Stimulated activated CD4-positive, alpha-beta T cell treated with anti-CD3 and anti-CD28 coated beads, Interleukin-15, amount 100 ng/mL, for 1 hour (primary cell): ENCODE results near the gene GRP.

ENCODE experiments used
- DNase-seq, 2 donors: peaks; one replicate each; pipeline ENCODE4 v3.0.0-alpha.2; 2020; ENCODE audit warnings: low read depth in 1 of 2, low spot score in 1 of 2

Gene GRP

DNA sequence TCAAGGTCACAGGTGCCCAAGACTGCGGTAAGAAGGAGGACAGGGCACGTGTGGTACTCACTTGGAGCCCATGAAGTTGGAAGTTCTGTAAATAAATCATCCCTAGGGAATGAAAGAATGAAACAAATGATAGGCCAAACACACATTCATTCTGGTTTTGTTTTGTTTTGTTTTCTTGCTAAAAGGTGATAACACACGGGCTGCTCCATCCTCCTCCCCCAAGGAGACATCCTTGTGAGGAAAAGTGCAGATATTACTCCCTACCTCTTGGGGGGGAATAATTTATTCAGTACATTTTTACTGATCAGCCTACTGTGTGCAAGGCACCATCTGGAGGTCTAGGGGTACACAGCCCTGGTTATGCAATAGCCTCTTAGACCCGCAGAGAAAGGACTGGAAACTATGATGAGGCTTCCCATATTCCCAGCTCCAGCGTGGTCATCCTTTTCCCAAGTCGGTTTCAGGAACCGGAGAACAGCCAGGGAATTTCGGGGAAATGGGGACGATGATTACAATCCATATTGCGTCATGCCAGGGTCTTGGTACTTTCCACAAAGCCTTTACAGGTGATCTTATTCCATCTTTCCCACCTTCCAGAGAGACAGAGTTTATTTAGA is 47.0 kb downstream of the GRP start:
- DNase-seq = no peak

- no peak for DNase-seq
Observed at GRCh38 chr18:59267503-59268126, 47.7 kb downstream of the GRP start.

- no peak for DNase-seq
Observed at GRCh38 chr18:59268127-59268720, 48.3 kb downstream of the GRP start.

DNA sequence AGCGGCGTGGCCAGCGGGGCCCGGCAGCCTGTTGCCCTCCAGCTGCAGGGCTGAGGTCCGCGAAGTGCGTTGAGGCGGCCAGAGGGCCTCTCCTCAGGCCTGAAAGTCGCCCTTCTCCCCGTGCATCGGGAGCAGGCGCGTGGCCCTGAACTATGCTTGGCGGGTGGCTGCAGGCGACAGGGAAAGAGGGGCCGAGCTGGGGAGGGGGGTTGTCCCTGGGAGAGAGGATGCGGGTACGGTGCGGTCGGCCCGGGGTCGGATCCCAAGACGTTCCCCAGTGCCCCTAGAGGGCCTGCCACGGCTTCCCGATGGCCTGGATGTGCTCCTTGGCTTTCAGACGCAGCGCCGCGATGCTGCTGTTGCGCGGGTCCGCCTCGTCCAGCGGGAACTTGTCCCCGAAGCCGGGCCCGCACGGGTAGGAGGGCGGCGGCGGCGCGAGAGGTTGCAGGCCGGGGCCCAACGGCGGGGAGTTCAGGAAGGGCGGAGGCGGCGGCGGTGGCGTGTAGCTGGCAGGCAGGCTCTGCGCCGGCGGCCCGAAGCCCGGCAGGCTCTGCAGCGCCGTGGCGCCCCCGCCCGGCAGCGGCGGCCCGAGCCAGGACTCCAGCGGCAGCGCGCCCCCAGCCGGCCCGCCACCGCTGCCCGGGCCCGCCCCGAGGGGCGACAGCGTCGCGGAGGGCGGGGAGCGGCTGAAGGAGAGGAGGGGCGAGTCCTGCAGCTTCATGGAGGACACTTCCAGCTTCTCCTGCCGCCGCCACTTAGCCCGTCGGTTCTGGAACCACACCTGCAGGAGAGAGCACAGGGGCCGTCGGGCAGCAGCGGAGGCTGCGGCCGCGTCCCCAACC is 49.0 kb downstream of the GRP start:
- no peak for DNase-seq

GRCh38 chr18:59269563-59270119 is 49.7 kb downstream of the GRP start:
- no peak for DNase-seq

DNA sequence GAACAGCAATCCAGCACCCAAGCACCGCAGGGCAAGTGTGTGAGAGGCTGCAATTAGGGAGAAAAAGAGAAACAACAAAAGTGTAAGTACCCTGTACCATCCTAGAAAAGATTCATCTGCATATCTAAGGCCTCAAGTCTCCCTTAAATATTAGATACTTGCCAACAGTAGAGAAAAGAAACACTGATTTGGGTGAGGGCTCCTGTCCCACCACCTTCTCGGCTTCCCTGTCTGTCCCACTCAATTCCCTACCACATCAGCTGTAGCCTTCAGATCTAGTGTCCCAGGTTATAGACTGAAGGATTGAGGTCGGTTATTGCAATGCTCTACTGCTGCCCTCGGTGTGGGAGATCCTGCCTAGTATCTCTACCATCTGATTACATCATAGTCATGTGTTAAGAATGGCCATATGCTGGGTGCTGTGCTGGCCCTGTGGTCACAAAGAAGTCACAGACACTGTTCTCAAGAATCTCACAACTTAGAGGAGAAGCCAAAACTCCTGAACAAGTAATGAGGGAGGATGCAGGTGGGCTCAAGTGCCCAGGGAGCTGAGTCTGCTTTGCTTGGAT is 50.8 kb downstream of the GRP start:
- DNase-seq = no peak

DNA sequence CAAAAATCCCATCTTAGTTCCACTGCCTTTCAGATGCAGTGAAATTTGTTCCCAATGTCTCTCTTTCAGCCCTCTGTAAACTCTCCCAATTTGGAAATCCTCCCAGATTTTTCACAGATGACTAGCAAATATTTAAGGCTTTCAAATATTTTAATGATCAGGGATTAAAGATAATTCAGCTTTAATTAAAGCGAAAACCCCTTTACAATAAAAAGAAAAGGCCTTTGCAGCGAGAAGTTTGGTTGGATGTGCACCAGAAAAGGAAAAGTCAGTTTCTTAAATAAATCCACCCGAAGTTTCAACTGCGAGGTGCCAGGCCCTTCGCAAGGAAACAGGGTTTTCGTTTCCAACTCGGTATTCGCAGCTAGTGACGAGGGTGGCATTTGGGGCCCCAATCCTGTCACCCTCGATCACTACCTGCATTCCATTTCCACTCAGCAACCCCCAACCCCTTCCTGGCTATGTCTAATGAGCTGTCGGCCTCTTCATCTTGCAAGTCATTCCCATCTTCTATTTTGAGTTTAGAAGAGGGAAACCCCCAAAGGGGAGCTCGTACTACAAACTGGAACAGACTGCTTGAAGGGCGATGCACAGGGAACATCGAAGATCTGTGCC is 51.8 kb downstream of the GRP start:
- DNase-seq = no peak

DNA sequence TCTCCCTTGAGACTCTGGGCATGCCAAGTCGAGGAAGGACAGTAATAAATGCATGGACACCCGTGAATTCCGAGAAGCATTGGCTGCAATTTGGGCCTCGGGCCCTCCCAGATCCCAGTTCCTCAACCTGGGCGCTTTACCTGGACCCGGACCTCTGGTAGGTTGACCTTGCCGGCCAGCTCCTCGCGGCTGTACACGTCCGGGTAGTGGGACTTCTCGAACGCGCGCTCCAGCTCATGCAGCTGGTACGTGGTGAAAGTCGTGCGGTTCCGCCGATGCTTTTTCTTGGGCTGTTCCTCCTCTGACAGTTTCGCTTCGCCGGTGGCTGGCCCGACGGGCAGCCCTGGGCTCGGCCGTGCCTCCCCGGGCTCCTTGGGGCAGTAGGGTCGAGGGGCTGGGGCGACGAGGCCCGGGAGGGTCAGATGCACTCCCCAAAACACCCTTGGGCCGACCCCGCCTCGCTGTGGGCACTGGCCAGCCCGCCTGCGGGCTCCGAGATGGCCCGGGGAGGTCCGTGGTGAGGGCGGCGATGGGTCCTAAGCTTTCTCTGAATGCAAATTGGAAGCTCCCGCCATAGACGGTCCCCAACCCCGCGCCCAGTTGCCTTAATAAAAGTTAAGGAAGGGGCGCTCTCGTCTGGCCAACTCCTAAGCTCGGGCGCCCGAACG is 52.4 kb downstream of the GRP start:
- DNase-seq = no peak

- DNase-seq = no peak
Observed at GRCh38 chr18:59272891-59273758, 53.2 kb downstream of the GRP start, which contains the start of gene RAX. RAX (minus strand) TSS chr18:59273454; CDS start chr18:59273206, 248 bp downstream.

- no peak for DNase-seq
Observed at GRCh38 chr18:59273759-59274532, 54.0 kb downstream of the GRP start.

- DNase-seq = no peak
Observed at GRCh38 chr18:59274533-59274928, 54.6 kb downstream of the GRP start.

DNA sequence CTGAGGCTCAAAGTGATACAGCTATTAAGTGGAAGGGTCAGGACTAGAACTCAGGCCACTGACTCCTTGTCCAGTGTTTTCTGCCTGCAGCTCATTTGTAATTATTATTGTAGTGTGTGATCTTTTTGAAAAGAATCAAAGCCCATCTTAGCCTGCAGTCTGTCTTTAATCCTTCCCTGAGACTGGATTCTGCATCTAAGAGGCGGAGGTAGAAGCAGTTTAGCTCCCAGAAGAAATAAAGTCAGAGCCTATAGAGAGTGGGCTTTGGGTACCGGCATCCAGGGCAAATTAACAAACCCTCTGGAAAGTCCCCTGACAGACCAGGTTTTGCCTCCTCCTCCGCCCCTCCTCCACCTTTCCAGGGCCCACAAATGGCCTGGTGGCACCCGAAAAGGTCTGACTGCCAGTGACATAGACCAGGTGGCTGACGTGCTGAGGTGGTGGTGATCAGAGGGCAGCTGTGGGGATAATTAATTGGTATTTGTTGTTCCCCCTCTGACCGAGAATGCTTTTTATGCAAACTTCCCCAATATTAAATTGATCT is 55.5 kb downstream of the GRP start:
- DNase-seq = no peak

- DNase-seq = no peak
Observed at GRCh38 chr18:59276047-59276446, 56.1 kb downstream of the GRP start.

- no peak for DNase-seq
Observed at GRCh38 chr18:59278793-59279192, 58.8 kb downstream of the GRP start.

DNA sequence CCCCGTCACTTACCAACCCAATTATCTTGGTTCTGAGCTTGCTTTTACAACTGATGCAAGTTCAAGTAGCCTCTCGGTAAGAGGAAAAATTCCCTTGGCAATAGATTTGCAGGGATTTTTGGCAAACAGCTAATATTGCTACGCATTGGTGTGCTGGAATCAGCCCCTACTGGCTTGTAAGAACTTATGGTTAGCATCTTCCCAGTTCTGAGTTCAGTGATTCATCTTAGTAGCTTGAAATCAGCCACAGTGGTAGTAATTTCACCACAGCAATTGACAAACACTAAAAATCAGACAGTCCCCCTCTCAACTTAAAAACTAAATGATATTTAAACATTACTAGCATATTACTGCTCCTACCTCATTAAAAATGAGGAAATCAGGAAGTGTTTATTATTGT is 59.2 kb downstream of the GRP start:
- no peak for DNase-seq

DNA sequence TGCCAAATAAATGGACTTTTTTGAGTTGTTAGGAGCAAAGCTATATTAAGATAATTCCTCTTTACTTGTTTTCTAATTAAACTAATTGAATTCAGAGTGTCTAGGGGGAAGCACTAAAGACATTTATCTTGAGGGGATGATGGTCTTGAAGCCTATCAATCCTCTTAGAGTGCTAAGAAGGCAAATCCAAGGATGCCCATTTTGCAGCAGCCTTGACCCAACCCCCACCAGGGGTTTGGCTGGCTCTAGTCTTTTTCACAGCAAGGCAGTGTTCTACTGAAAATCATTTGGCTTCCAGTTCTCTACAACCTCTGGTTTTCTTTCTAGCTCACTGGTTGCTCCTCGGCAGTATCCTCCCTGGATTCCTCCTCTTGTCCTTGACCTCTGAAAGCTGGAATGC is 59.8 kb downstream of the GRP start:
- no peak for DNase-seq
